ENCODE measurements around the gene CYP3A4.
"Not testable (repeated sequence)": the region's sequence is repeated elsewhere in the genome, so short reads cannot be mapped to it uniquely, and the experiment has no call there.

CYP3A4 gene

GRCh38 chr7:99731638-99732374 is 52.2 kb downstream of the CYP3A4 start:
- FAIRE-seq (no peak), DNase-seq (ENCODE audit: extremely low spot score, insufficient read length, low read depth) (no peak)

GRCh38 chr7:99730992-99731391 is 53.0 kb downstream of the CYP3A4 start:
- DNase-seq (ENCODE audit: extremely low spot score, insufficient read length, low read depth) (no peak), FAIRE-seq (no peak)

- FAIRE-seq (no peak), DNase-seq (ENCODE audit: extremely low spot score, insufficient read length, low read depth) (no peak)
Observed at GRCh38 chr7:99730238-99730810, 53.7 kb downstream of the CYP3A4 start.

GRCh38 chr7:99729486-99730237 is 54.3 kb downstream of the CYP3A4 start:
- no peak for DNase-seq (ENCODE audit: extremely low spot score, insufficient read length, low read depth)
- FAIRE-seq: no peak

GRCh38 chr7:99728615-99729014 is 55.4 kb downstream of the CYP3A4 start:
- DNase-seq (ENCODE audit: extremely low spot score, insufficient read length, low read depth): no peak
- no peak for FAIRE-seq

GRCh38 chr7:99723201-99723600 is 60.8 kb downstream of the CYP3A4 start:
- FAIRE-seq; DNase-seq (ENCODE audit: extremely low spot score, insufficient read length, low read depth): not testable (repeated sequence)

GRCh38 chr7:99720800-99721595 is 63.0 kb downstream of the CYP3A4 start:
- no peak for DNase-seq (ENCODE audit: extremely low spot score, insufficient read length, low read depth)
- FAIRE-seq: no peak

GRCh38 chr7:99719996-99720769 is 63.8 kb downstream of the CYP3A4 start:
- DNase-seq (ENCODE audit: extremely low spot score, insufficient read length, low read depth): no peak
- FAIRE-seq: no peak

GRCh38 chr7:99713995-99714570 is 69.9 kb downstream of the CYP3A4 start:
- DNase-seq (ENCODE audit: extremely low spot score, insufficient read length, low read depth) (no peak), FAIRE-seq (no peak)

- FAIRE-seq: no peak
Observed at GRCh38 chr7:99709838-99710578, 74.0 kb downstream of the CYP3A4 start.

GRCh38 chr7:99709260-99709659 is 74.7 kb downstream of the CYP3A4 start:
- no peak for DNase-seq (ENCODE audit: extremely low spot score, insufficient read length, low read depth)
- FAIRE-seq: no peak

More at GRCh38 chr7:99709838-99710578, 74.0 kb downstream of the CYP3A4 start:
- no peak for DNase-seq (ENCODE audit: extremely low spot score, insufficient read length, low read depth)

GRCh38 chr7:99707096-99707495 is 76.9 kb downstream of the CYP3A4 start:
- FAIRE-seq (no peak), DNase-seq (ENCODE audit: extremely low spot score, insufficient read length, low read depth) (no peak)
